ENCODE measurements around the gene CCNY.

DNA sequence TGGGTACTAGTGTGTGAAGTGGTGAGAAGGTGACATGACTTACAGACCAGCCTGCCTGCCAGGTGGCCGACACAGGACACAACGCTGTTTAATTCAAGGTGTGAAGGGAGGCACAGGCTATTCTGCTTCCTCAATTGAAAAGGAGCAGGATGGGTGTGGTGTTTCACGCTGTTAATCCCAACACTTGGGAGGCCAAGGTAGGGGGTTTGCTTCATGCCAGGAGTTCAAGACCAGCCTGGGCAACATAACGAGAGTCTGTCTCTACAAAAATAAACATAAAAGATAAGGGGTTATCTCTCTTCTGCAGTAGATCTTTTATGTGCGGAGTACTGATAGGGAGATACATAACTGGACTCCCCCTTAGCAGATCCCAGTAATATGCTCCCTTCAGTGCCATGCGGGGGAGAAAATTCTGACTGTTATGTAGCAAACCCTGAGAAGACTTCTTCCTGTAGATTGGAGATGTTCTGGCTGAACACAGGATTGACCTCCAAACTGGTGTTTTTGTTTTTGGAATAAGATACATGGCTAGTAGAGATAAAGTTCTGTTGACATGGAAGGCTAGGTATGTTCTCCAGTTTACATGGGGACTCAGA lies 63.2 kb downstream of the CCNY start:
- TF ChIP-seq, protein P1, sequence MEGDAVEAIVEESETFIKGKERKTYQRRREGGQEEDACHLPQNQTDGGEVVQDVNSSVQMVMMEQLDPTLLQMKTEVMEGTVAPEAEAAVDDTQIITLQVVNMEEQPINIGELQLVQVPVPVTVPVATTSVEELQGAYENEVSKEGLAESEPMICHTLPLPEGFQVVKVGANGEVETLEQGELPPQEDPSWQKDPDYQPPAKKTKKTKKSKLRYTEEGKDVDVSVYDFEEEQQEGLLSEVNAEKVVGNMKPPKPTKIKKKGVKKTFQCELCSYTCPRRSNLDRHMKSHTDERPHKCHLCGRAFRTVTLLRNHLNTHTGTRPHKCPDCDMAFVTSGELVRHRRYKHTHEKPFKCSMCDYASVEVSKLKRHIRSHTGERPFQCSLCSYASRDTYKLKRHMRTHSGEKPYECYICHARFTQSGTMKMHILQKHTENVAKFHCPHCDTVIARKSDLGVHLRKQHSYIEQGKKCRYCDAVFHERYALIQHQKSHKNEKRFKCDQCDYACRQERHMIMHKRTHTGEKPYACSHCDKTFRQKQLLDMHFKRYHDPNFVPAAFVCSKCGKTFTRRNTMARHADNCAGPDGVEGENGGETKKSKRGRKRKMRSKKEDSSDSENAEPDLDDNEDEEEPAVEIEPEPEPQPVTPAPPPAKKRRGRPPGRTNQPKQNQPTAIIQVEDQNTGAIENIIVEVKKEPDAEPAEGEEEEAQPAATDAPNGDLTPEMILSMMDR (IDR thresholded peaks at IDR 0.05), result no peak
- TF ChIP-seq POLR2A (IDR thresholded peaks at IDR 0.05), result no peak
